IMR-90 (cell line): ENCODE results near the gene NPIPA5. TPM values are rescaled to one million over a fixed set of nuclear protein-coding genes. Genes with fewer than 3 reads are reported as not detected.
"Not testable (repeated sequence)": the region's sequence is repeated elsewhere in the genome, so short reads cannot be mapped to it uniquely, and the experiment has no call there.

ENCODE experiments used
- ATAC-seq: fragments of 200-7000 bp; cut with Tn5 transposase; 2 replicates; pipeline ENCODE4 v1.9.1; 2020; ENCODE audit warnings: low read depth, mild to moderate bottlenecking, moderate library complexity
- BruUV-seq: library from RNA; stranded (reverse); fragments of 400-500 nt; replicated peaks from 2 replicates; lab custom pipeline; 2021; lab: Mats Ljungman, UMichigan
- CTCF ChIA-PET: fragments of 300-600 bp; formaldehyde crosslinking; extraction: SDS; loops from one replicate; lab custom pipeline; 2021; ENCODE audit warnings: antibody characterized with exemption; lab: Yijun Ruan, JAX
- POLR2A ChIA-PET: fragments of 300-600 bp; sonication (Branson Sonifier 250); formaldehyde crosslinking; loops from one replicate; lab custom pipeline; 2022; ENCODE audit warnings: antibody characterized with exemption; ENCODE audit not compliant: unreplicated experiment; lab: Charles Lee
- DNase-seq: peaks from one replicate; pipeline ENCODE4 v3.0.0; 2013
- H2AFZ ChIP-seq: replicated peaks from 2 replicates; pipeline ENCODE3; 2013; ENCODE audit warnings: low read length, mild to moderate bottlenecking; ENCODE audit not compliant: poor library complexity
- H2AK5ac ChIP-seq: 2 replicates; pipeline ENCODE4 v1.6.1; 2013; ENCODE audit warnings: low read depth, low read length, inconsistent platforms
- H2AK9ac ChIP-seq: replicated peaks from 2 replicates; pipeline ENCODE3; 2013; ENCODE audit warnings: mild to moderate bottlenecking, low read depth, low read length, moderate library complexity; ENCODE audit not compliant: poor library complexity
- H2BK120ac ChIP-seq: 2 replicates; pipeline ENCODE4 v1.6.1; 2013; ENCODE audit warnings: low read depth, low read length, inconsistent platforms
- H2BK15ac ChIP-seq: 3 replicates; pipeline ENCODE4 v1.6.1; 2013; ENCODE audit warnings: low read depth, low read length, inconsistent platforms
- H2BK20ac ChIP-seq: 2 replicates; pipeline ENCODE4 v1.6.1; 2013; ENCODE audit warnings: low read depth, mild to moderate bottlenecking, inconsistent platforms, low read length, moderate library complexity
- H2BK5ac ChIP-seq: 2 replicates; pipeline ENCODE4 v1.6.1; 2013; ENCODE audit warnings: mild to moderate bottlenecking, low read depth, low read length, inconsistent platforms; ENCODE audit not compliant: poor library complexity, severe bottlenecking
- H3K14ac ChIP-seq: replicated peaks from 2 replicates; pipeline ENCODE4 v1.6.1; 2013; ENCODE audit warnings: low read depth, low read length, inconsistent platforms
- H3K18ac ChIP-seq: 2 replicates; pipeline ENCODE4 v1.6.1; 2013; ENCODE audit warnings: low read depth, low read length, control low read depth
- H3K23ac ChIP-seq: 2 replicates; pipeline ENCODE4 v1.6.1; 2013; ENCODE audit warnings: low read depth, low read length, inconsistent platforms
- H3K27ac ChIP-seq: 2 replicates; pipeline ENCODE4 v1.5.1; 2013; ENCODE audit warnings: mild to moderate bottlenecking, control low read depth, low read length; ENCODE audit not compliant: insufficient read depth
- H3K27me3 ChIP-seq: 2 replicates; pipeline ENCODE4 v1.6.1; 2013; ENCODE audit warnings: low read length; ENCODE audit not compliant: control insufficient read depth, insufficient read depth
- H3K36me3 ChIP-seq: 2 replicates; pipeline ENCODE4 v1.6.1; 2013; ENCODE audit warnings: low read length, mixed read lengths; ENCODE audit not compliant: control insufficient read depth, insufficient read depth
- H3K4ac ChIP-seq: 2 replicates; pipeline ENCODE4 v1.6.1; 2013; ENCODE audit warnings: low read depth, low read length, inconsistent platforms
- H3K4me1 ChIP-seq: 2 replicates; pipeline ENCODE4 v1.6.1; 2013; ENCODE audit warnings: low read length, mixed read lengths; ENCODE audit not compliant: control insufficient read depth, insufficient read depth
- H3K4me2 ChIP-seq: 2 replicates; pipeline ENCODE4 v1.6.1; 2013; ENCODE audit warnings: low read depth, mild to moderate bottlenecking, control low read depth, low read length, moderate library complexity
- H3K4me3 ChIP-seq: 2 replicates; pipeline ENCODE4 v1.5.1; 2013; ENCODE audit warnings: low read depth, mild to moderate bottlenecking, control low read depth, low read length, moderate library complexity; ENCODE audit not compliant: insufficient read depth
- H3K56ac ChIP-seq: 2 replicates; pipeline ENCODE4 v1.6.1; 2013; ENCODE audit warnings: low read length, inconsistent platforms; ENCODE audit not compliant: insufficient read depth; ENCODE audit errors: extremely low read depth
- H3K79me1 ChIP-seq, 2 experiments: 2 replicates each; pipeline ENCODE4 v1.6.1; 2013; ENCODE audit warnings: low read length in 2 of 2, inconsistent platforms in 1 of 2, low read depth in 1 of 2
- H3K9ac ChIP-seq: 2 replicates; pipeline ENCODE4 v1.6.1; 2013; ENCODE audit warnings: low read depth, low read length, control low read depth
- H3K9me1 ChIP-seq: 2 replicates; pipeline ENCODE4 v1.6.1; 2013; ENCODE audit warnings: low read length, inconsistent platforms; ENCODE audit not compliant: insufficient read depth
- H3K9me3 ChIP-seq: 2 replicates; pipeline ENCODE4 v1.6.1; 2013; ENCODE audit warnings: low read length; ENCODE audit not compliant: control insufficient read depth, insufficient read depth
- H4K20me1 ChIP-seq: 2 replicates; pipeline ENCODE4 v1.6.1; 2013; ENCODE audit warnings: low read length, inconsistent platforms; ENCODE audit not compliant: insufficient read depth
- H4K5ac ChIP-seq: 2 replicates; pipeline ENCODE4 v1.6.1; 2013; ENCODE audit warnings: mild to moderate bottlenecking, low read depth, low read length, control low read depth
- H4K8ac ChIP-seq, 2 experiments: 2 replicates each; pipeline ENCODE4 v1.6.1; 2013; ENCODE audit warnings: low read depth in 2 of 2, low read length in 2 of 2, control low read depth in 1 of 2, inconsistent platforms in 1 of 2
- H4K91ac ChIP-seq: 2 replicates; pipeline ENCODE4 v1.6.1; 2013; ENCODE audit warnings: low read depth, low read length, inconsistent platforms; ENCODE audit not compliant: insufficient read depth
- WGBS, 2 experiments: methylation state at CpG; one replicate each; pipeline versions ENCODE4 v1.1.5 to v1.1.7; 2013; ENCODE audit warnings: missing lambda C conversion rate in 2 of 2; ENCODE audit not compliant: insufficient read length in 1 of 2; ENCODE audit errors: extremely low coverage in 2 of 2; 5-methylcytosine and 5-hydroxymethylcytosine counted together
- dilution Hi-C: fragments of 300-500 bp; cut with HindIII; formaldehyde crosslinking; loops from one replicate; pipeline ENCODE4 v1.14.3; 2018; ENCODE audit warnings: low sequenced_read_pairs; ENCODE audit not compliant: unreplicated experiment
- in situ Hi-C: fragments of 300-500 bp; cut with MboI; formaldehyde crosslinking; loops from 3 replicates; pipeline ENCODE4 v1.14.3; 2019; ENCODE audit warnings: low sequenced_read_pairs, inconsistent platforms, mixed read lengths
- intact Hi-C: fragments of 100-400 bp; cut with micrococcal nuclease; formaldehyde crosslinking; loops from 2 replicates; pipeline ENCODE4 v1.10.0; 2022
- polyA plus RNA-seq, 3 experiments: library from polyadenylated mRNA; depleted of rRNA; stranded (reverse); fragments of >200 nt; gene quantifications; 2 replicates each; pipeline ENCODE4 v1.2.3, GENCODE V29; 2012; ENCODE audit warnings: low replicate concordance in 1 of 3
- total RNA-seq: library from RNA; depleted of rRNA; stranded (reverse); fragments of >200 nt; gene quantifications from 2 replicates; pipeline ENCODE4 v1.2.3, GENCODE V29; 2012

Gene NPIPA5
- total and polyA plus RNA-seq, 2 of the 4 experiments (the other 2 are of a cell fraction) = 1.3 TPM; not detected in 1

- H2BK120ac ChIP-seq, H3K4me2 ChIP-seq, H3K18ac ChIP-seq, BruUV-seq, H3K27ac ChIP-seq, H3K4me3 ChIP-seq, in situ Hi-C loops, H2AK5ac ChIP-seq, POLR2A ChIA-PET, H3K4me1 ChIP-seq, H3K9ac ChIP-seq, ATAC-seq, H4K5ac ChIP-seq, H4K20me1 ChIP-seq, H2BK15ac ChIP-seq, H2AFZ ChIP-seq, H3K56ac ChIP-seq, H3K36me3 ChIP-seq, H2AK9ac ChIP-seq, H4K8ac ChIP-seq, H3K4ac ChIP-seq, dilution Hi-C loops, H3K79me1 ChIP-seq, H3K14ac ChIP-seq, H2BK5ac ChIP-seq, H3K9me3 ChIP-seq, H3K9me1 ChIP-seq, H2BK20ac ChIP-seq, H4K91ac ChIP-seq, H3K23ac ChIP-seq, CTCF ChIA-PET, intact Hi-C loops, DNase-seq: not testable (repeated sequence)
- H3K27me3 ChIP-seq = peaks cover 12% of the 10 kb centered on the region
- no CpG with 5 or more reads among the region's 6 CpGs for WGBS, 2 experiments
Measured at GRCh38 chr16:15400314-15400713, 22.2 kb upstream of the NPIPA5 start.
